Activated CD4-positive, alpha-beta T cell treated with anti-CD3 and anti-CD28 coated beads, Interleukin-2, amount 50 U/mL, for 1 hour (primary cell): ENCODE measurements around the gene CCT8L2.
"Not testable (repeated sequence)": the region's sequence is repeated elsewhere in the genome, so short reads cannot be mapped to it uniquely, and the experiment has no call there.

Experiments
- DNase-seq: peaks from one replicate; pipeline ENCODE4 v3.0.0-alpha.2; 2020

Gene CCT8L2

DNA sequence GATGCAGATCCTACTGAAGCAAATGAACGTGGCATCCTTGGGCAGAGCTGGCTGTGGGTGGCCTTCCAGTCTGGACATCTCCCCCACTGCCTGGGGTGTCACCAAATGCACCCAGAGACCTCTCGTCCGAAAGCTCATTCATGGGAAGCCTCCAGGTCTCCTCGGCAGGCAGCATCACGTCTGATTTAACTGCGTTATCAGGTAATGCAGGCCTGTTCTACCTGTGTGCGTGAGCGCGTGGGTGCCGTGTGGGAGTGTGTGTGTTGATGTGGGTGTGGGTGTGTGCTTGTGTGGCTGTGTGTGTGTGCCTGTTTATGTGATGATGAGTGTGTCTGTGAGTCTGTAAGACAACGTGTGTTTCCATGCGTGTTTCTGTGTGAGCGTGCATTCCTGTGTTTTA is 35.1 kb downstream of the CCT8L2 start:
- DNase-seq, result not testable (repeated sequence)

- not testable (repeated sequence) for DNase-seq
These were observed 37.3 kb downstream of the CCT8L2 start for GRCh38 chr22:16555077-16555994.

DNA sequence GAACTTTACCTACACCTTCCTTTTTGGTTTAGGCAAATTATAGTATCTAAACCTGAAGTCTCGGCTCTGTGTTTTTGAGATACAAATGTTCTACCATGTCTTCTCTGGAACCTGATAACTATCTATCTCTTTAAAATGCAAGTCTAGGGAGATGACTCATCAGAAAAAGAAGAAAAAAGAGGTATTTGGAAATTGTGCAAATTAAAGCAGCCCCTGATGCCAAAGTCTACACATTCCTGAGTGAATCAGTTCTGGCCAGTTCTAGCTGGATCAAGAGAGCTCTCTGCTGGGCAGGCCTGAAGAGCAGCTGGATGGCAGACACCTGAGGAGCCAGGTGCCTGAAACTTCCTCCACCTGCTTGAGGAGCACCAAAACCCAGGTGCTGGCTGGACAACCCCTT is 49.3 kb downstream of the CCT8L2 start:
- DNase-seq, result not testable (repeated sequence)
